Aorta (tissue), 5 donors: ENCODE data around the gene REPIN1. TPM values are rescaled to one million over a fixed set of nuclear protein-coding genes. Genes with fewer than 3 reads are reported as not detected.

Experiments used
- ATAC-seq: fragments of 200-7000 bp; cut with Tn5 transposase; one replicate; pipeline ENCODE4 v1.9.1; 2022; ENCODE audit warnings: moderate library complexity; ENCODE audit not compliant: low FRiP score
- DNase-seq, 2 donors: peaks; one replicate each; pipeline ENCODE4 v3.0.0-alpha.2; 2020
- H3K27ac ChIP-seq, 2 donors: one replicate each; pipeline ENCODE4 v1.5.1; 2013; ENCODE audit warnings: low read length in 2 of 2, mild to moderate bottlenecking in 2 of 2, moderate library complexity in 2 of 2, control low read depth in 1 of 2, inconsistent platforms in 1 of 2, low read depth in 1 of 2
- H3K27me3 ChIP-seq, 2 donors: one replicate each; pipeline ENCODE4 v1.6.1; 2013; ENCODE audit warnings: control low read depth in 1 of 2, low read length in 1 of 2, mild to moderate bottlenecking in 1 of 2, moderate library complexity in 1 of 2; ENCODE audit not compliant: insufficient read depth in 2 of 2, control insufficient read depth in 1 of 2
- H3K36me3 ChIP-seq, 2 donors: one replicate each; pipeline ENCODE4 v1.6.1; 2013; ENCODE audit warnings: control low read depth in 1 of 2, low read length in 1 of 2, mild to moderate bottlenecking in 1 of 2; ENCODE audit not compliant: insufficient read depth in 2 of 2, control insufficient read depth in 1 of 2
- H3K4me1 ChIP-seq, 2 donors: one replicate each; pipeline ENCODE4 v1.6.1; 2013; ENCODE audit warnings: low read length in 2 of 2, control low read depth in 1 of 2, mild to moderate bottlenecking in 1 of 2, moderate library complexity in 1 of 2; ENCODE audit not compliant: insufficient read depth in 2 of 2, control insufficient read depth in 1 of 2
- H3K4me3 ChIP-seq, 2 donors: one replicate each; pipeline ENCODE4 v1.5.1; 2013; ENCODE audit warnings: low read length in 2 of 2, control low read depth in 1 of 2, mild to moderate bottlenecking in 1 of 2
- H3K9me3 ChIP-seq: one replicate; pipeline ENCODE4 v1.6.1; 2013; ENCODE audit warnings: mild to moderate bottlenecking, low read length; ENCODE audit not compliant: control insufficient read depth
- WGBS, 2 donors: extraction: QIAGEN DNeasy Blood & Tissue Kit; methylation state at CpG; one replicate each; pipeline ENCODE4 v1.1.7; 2013; 5-methylcytosine and 5-hydroxymethylcytosine counted together
- intact Hi-C, 2 donors: fragments of 100-400 bp; cut with DNase I; formaldehyde crosslinking; loops; one replicate each; pipeline versions ENCODE4 v1.14.2 to v1.15.0; 2022
- polyA plus RNA-seq, 2 donors: library from polyadenylated mRNA; stranded (reverse); fragments of 200-250 nt; gene quantifications; one replicate each; pipeline ENCODE4 v1.2.3, GENCODE V29; 2013
- total RNA-seq, 2 donors: library from RNA; stranded (reverse); fragmentation: NEBNext Ultra II Directional; extraction: Animal tissue kit (Norgen Biotek cat#: 25700); gene quantifications; one replicate each; pipeline ENCODE4 v1.2.1, GENCODE V29; 2021
- donor health status: healthy with polysubstance abuse.
- donor health status: Bipolar disorder and iron deficiency.
- donor health status: DM: no; HTN: no; CAD: no.
- donor health status: DM: no; HTN: no; CAD: no.
- donor health status: DM: yes; HTN: yes; CAD: no.

Gene REPIN1
- total and polyA plus RNA-seq, 4 donors: 19.7 to 56.7 (median 48.4) TPM

GRCh38 chr7:150406567-150407421, 38.2 kb downstream of the REPIN1 start:
- Histone ChIP-seq H3K27me3 (no peaks in the 10 kb centered on the region), H3K4me1 (no peaks in the 10 kb centered on the region), H3K4me3 (no peak overlapping the region), H3K27ac (no peak overlapping the region), H3K9me3 (no peaks in the 10 kb centered on the region), H3K36me3 (no peaks in the 10 kb centered on the region)
- ATAC-seq (no peak), DNase-seq (no peak)
- intact Hi-C loops: loop anchor here in 1 of 2 donors (10.0 kb wide), 1 partner anchor 532 kb away; the partner anchor contains the start of gene ATP6V0E2
- 67 to 71% methylated on average over 10 of the region's 10 CpGs for WGBS, 2 donors

GRCh38 chr7:150407588-150408392, 39.2 kb downstream of the REPIN1 start:
- intact Hi-C loops: loop anchor here in 1 of 2 donors (10.0 kb wide), 1 partner anchor 533 kb away; the partner anchor contains the start of gene ATP6V0E2
- Histone ChIP-seq H3K27me3 (no peaks in the 10 kb centered on the region), H3K36me3 (no peaks in the 10 kb centered on the region), H3K4me1 (no peaks in the 10 kb centered on the region), H3K9me3 (no peaks in the 10 kb centered on the region), H3K4me3 (no peak overlapping the region), H3K27ac (no peak overlapping the region)
- DNase-seq (no peak), ATAC-seq (no peak)
- 90 to 93% methylated on average over 91 of the region's 91 CpGs for WGBS, 2 donors

- no peak overlapping the region for H3K4me3 ChIP-seq
- no peaks in the 10 kb centered on the region for H3K4me1 ChIP-seq
- no peaks in the 10 kb centered on the region for H3K27me3 ChIP-seq
- H3K36me3 ChIP-seq: no peaks in the 10 kb centered on the region
- no peaks in the 10 kb centered on the region for H3K9me3 ChIP-seq
- WGBS, 2 donors: 89 to 93% methylated on average over 22 of the region's 22 CpGs
- intact Hi-C loops: loop anchor here in 1 of 2 donors (10.0 kb wide), 1 partner anchor 534 kb away; the partner anchor contains the start of gene ATP6V0E2
- H3K27ac ChIP-seq: no peak overlapping the region
- DNase-seq (no peak), ATAC-seq (no peak)
Observed at GRCh38 chr7:150408393-150409299, 40.0 kb downstream of the REPIN1 start.

- no peak overlapping the region for H3K27ac ChIP-seq
Observed at GRCh38 chr7:150409300-150410030, 40.8 kb downstream of the REPIN1 start.

GRCh38 chr7:150410131-150410530, 41.5 kb downstream of the REPIN1 start:
- no peaks in the 10 kb centered on the region for H3K9me3 ChIP-seq
- no peaks in the 10 kb centered on the region for H3K36me3 ChIP-seq
- no peak overlapping the region for H3K27ac ChIP-seq
- intact Hi-C loops: loop anchor here in 1 of 2 donors (10.0 kb wide), 1 partner anchor 105 kb away; no protein-coding TSS in a partner anchor
- H3K4me1 ChIP-seq: no peaks in the 10 kb centered on the region
- DNase-seq: no peak
- 89 to 90% methylated on average over 7 of the region's 7 CpGs for WGBS, 2 donors
- H3K4me3 ChIP-seq: no peak overlapping the region
- no peaks in the 10 kb centered on the region for H3K27me3 ChIP-seq
- no peak for ATAC-seq

More at GRCh38 chr7:150409300-150410030, 40.8 kb downstream of the REPIN1 start:
- 63 to 76% methylated on average over 10 of the region's 10 CpGs for WGBS, 2 donors
- no peaks in the 10 kb centered on the region for H3K36me3 ChIP-seq
- H3K9me3 ChIP-seq: no peaks in the 10 kb centered on the region
- H3K27me3 ChIP-seq: no peaks in the 10 kb centered on the region
- no peak for ATAC-seq
- no peak overlapping the region for H3K4me3 ChIP-seq
- intact Hi-C loops: loop anchor here in 1 of 2 donors (10.0 kb wide), 2 partner anchors 105 to 535 kb away; partner anchors contain the start of gene ATP6V0E2
- H3K4me1 ChIP-seq: no peaks in the 10 kb centered on the region
- no peak for DNase-seq

GRCh38 chr7:150410680-150411346, 42.2 kb downstream of the REPIN1 start:
- no peaks in the 10 kb centered on the region for H3K36me3 ChIP-seq
- 70 to 73% methylated on average over 10 of the region's 10 CpGs for WGBS, 2 donors
- intact Hi-C loops: loop anchor here in 1 of 2 donors (10.0 kb wide), 1 partner anchor 106 kb away; no protein-coding TSS in a partner anchor
- DNase-seq: no peak
- H3K27me3 ChIP-seq: no peaks in the 10 kb centered on the region
- H3K4me3 ChIP-seq: no peak overlapping the region
- no peak overlapping the region for H3K27ac ChIP-seq
- ATAC-seq: no peak
- H3K4me1 ChIP-seq: no peaks in the 10 kb centered on the region
- no peaks in the 10 kb centered on the region for H3K9me3 ChIP-seq

GRCh38 chr7:150411606-150412005, 43.0 kb downstream of the REPIN1 start:
- Histone ChIP-seq H3K27ac (no peak overlapping the region), H3K4me1 (no peaks in the 10 kb centered on the region), H3K36me3 (no peaks in the 10 kb centered on the region), H3K9me3 (no peaks in the 10 kb centered on the region), H3K27me3 (no peaks in the 10 kb centered on the region), H3K4me3 (no peak overlapping the region)
- DNase-seq (no peak), ATAC-seq (no peak)
- intact Hi-C loops: loop anchor here in 1 of 2 donors (10.0 kb wide), 1 partner anchor 107 kb away; no protein-coding TSS in a partner anchor
- 83 to 86% methylated on average over 11 of the region's 11 CpGs for WGBS, 2 donors
